IMR-90 (cell line): ENCODE results near the gene MYL12B.

Experiments used
- CEBPB ChIP-seq: IDR thresholded peaks from 2 replicates; pipeline ENCODE4 v1.6.1; 2012; ENCODE audit warnings: low read depth, low read length, improper control_type of control experiment
- CHD1 ChIP-seq: IDR thresholded peaks from 2 replicates; pipeline ENCODE4 v1.6.1; 2012; ENCODE audit warnings: low read depth, low read length, improper control_type of control experiment
- CTCF ChIP-seq: conservative IDR thresholded peaks from 2 replicates; pipeline ENCODE4 v1.5.1; 2012; ENCODE audit warnings: mild to moderate bottlenecking, low read depth, low read length, improper control_type of control experiment
- POLR2A ChIP-seq: IDR thresholded peaks from 2 replicates; pipeline ENCODE4 v1.6.1; 2012; ENCODE audit warnings: mild to moderate bottlenecking, low read depth, low read length
- RFX5 ChIP-seq: IDR thresholded peaks from 2 replicates; pipeline ENCODE4 v1.8.0; 2012; ENCODE audit warnings: low read depth, mild to moderate bottlenecking, low read length, moderate library complexity

DNA sequence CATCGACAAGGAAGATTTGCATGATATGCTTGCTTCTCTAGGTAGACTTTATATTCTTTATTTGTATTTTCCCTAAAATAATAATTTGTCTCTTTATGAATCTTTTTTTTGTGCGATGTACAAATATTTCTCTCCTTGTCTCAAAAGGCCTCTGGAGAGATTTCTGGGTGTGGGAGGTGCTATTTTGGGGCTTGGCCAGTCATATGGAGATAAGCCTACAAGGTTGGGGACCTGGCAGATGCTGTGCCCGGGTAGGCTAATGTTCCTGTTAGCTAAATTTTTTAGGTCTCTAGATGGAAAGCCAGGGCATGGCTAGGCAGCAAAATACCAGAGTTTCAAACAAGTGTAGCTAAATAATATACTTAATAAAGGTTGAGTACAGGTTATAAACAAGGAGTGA is 11.1 kb downstream of the MYL12B start:
- TF ChIP-seq CTCF = no peak
- no peak for TF ChIP-seq CHD1
- TF ChIP-seq RFX5 = no peak
- no peak for TF ChIP-seq POLR2A
- no peak for TF ChIP-seq CEBPB
